ENCODE data around the gene TRAK2. TPM values are rescaled to one million over a fixed set of nuclear protein-coding genes. Genes with fewer than 3 reads are reported as not detected.

The TRAK2 gene, protein sequence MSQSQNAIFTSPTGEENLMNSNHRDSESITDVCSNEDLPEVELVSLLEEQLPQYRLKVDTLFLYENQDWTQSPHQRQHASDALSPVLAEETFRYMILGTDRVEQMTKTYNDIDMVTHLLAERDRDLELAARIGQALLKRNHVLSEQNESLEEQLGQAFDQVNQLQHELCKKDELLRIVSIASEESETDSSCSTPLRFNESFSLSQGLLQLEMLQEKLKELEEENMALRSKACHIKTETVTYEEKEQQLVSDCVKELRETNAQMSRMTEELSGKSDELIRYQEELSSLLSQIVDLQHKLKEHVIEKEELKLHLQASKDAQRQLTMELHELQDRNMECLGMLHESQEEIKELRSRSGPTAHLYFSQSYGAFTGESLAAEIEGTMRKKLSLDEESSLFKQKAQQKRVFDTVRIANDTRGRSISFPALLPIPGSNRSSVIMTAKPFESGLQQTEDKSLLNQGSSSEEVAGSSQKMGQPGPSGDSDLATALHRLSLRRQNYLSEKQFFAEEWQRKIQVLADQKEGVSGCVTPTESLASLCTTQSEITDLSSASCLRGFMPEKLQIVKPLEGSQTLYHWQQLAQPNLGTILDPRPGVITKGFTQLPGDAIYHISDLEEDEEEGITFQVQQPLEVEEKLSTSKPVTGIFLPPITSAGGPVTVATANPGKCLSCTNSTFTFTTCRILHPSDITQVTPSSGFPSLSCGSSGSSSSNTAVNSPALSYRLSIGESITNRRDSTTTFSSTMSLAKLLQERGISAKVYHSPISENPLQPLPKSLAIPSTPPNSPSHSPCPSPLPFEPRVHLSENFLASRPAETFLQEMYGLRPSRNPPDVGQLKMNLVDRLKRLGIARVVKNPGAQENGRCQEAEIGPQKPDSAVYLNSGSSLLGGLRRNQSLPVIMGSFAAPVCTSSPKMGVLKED
- total RNA-seq, result 33.8 and 51.0 TPM in 2 replicates

DNA sequence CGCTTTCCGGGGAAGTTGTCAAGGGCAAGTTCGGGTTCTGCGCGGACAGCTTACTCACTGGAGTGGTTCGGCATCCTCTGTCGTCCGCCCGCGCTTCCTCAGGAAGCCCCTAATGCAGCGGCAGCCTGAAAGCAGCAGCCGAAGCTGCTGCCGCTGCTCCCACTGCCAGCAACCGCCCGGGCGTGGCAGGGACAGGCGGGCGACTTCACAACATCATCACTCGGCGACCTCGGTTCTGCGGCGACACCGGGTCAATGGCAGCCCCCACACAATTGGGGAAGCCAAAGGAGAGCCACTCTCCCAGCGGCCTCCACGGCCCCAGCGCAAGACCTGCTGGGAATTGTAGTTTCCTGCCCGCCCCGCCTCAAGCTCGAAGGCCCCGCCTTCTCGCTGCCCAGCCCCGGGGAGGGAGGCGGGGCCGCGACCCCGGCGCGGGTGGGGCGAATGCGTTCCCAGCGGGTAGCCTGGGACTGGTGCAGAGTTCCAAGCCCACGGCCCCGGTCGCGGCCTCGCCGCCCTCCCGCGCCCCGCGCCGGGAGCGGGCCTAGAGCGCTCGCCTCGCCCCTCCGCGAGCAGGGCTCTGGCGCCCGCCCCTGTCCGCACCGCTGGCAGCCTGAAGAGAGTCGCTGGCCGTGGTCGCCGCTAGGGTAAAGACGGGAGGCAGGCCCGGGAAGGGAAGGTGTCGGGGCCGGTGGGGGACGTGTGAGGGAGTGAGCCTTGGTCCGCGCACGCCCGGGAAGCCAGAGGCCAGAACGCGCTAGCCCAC, at the start of gene TRAK2, which contains the start of gene STRADB:
TSS of gene TRAK2 (minus strand) at position 167 of the 766 bp plus-strand sequence. CDS start 30,951 bp downstream, outside the sequence.
TSS of gene STRADB (plus strand) at position 449 of the 766 bp plus-strand sequence. CDS start 3,101 bp downstream, outside the sequence.

DNA sequence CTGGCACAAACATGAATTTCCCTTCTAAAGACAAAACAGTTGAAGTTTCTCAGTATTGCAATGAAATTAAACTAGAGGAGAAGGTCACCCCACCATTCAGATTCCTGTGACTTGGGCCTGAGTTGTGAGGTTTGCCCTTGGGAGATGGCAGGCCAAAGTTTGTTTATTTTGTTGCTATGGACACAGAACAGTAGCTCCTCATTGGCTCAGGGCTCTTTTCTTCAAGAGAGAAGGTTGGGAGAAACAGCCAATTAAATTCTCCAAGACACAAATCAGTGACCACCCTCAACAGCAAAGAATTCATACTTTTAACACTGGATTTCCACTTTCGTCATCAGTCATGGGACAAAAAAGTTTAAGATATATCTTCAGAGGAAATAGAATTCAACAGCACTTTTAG, 94.0 kb downstream of the TRAK2 start, which contains the start of gene FLACC1:
TSS of gene FLACC1 (minus strand) at position 125 of the 400 bp plus-strand sequence. CDS start 5,941 bp downstream, outside the sequence.

Small RNAs within 50 kb of the gene (small RNA-seq; reads per million reads assigned to genes)
- gene RF00019, result not detected

Other genes with a start within 250 kb of the TRAK2 start
- gene CASP8, start 190.9 kb downstream of the TRAK2 start, total RNA-seq, result 15.8 and 24.7 TPM in 2 replicates
- 0.54 and 2.4 TPM in 2 replicates for gene FLACC1, start 94.1 kb downstream of the TRAK2 start, total RNA-seq
- 15.0 and 21.6 TPM in 2 replicates for gene STRADB, start 282 bp upstream of the TRAK2 start, total RNA-seq
- 21.2 and 27.9 TPM in 2 replicates for gene TMEM237, start 192.0 kb upstream of the TRAK2 start, total RNA-seq
- not detected in 2 replicates for gene MPP4, start 247.2 kb upstream of the TRAK2 start, total RNA-seq

All from placental epithelial cell (primary cell).